Natural killer cell (primary cell): ENCODE measurements around the gene PHACTR3. TPM values are rescaled to one million over a fixed set of nuclear protein-coding genes. Genes with fewer than 3 reads are reported as not detected.

Experiments used
- ATAC-seq, 3 donors: fragments of 150-1000 bp in 2 of 3; fragments of 200-7000 bp in 1 of 3; cut with Tn5 transposase; 1 replicate in 1 of 3; 2 replicates in 2 of 3; pipeline ENCODE4 v1.10.0; 2021; ENCODE audit warnings: mild to moderate bottlenecking in 2 of 3, moderate library complexity in 2 of 3
- DNase-seq, 2 donors: peaks; one replicate each; pipeline versions ENCODE4 v3.0.0 to v3.0.0-alpha.2; 2013 to 2021; ENCODE audit warnings: mixed read lengths in 1 of 2
- H3K27ac ChIP-seq: one replicate; pipeline ENCODE4 v1.5.1; 2013; ENCODE audit warnings: mild to moderate bottlenecking, low read length
- H3K27me3 ChIP-seq: one replicate; pipeline ENCODE4 v1.6.1; 2013; ENCODE audit warnings: low read length; ENCODE audit not compliant: control insufficient read depth, insufficient read depth
- H3K36me3 ChIP-seq: one replicate; pipeline ENCODE4 v1.6.1; 2013; ENCODE audit warnings: low read length; ENCODE audit not compliant: control insufficient read depth, insufficient read depth
- H3K4me1 ChIP-seq: one replicate; pipeline ENCODE4 v1.6.1; 2013; ENCODE audit warnings: low read length; ENCODE audit not compliant: control insufficient read depth, insufficient read depth
- H3K4me3 ChIP-seq: one replicate; pipeline ENCODE4 v1.5.1; 2013; ENCODE audit warnings: low read length
- H3K9me3 ChIP-seq: one replicate; pipeline ENCODE4 v1.6.1; 2013; ENCODE audit warnings: low read length; ENCODE audit not compliant: control insufficient read depth, insufficient read depth
- H3K27ac Mint-ChIP-seq, 2 donors: one replicate each; pipeline ENCODE4 v1.8.0; 2022; ENCODE audit warnings: mild to moderate bottlenecking in 2 of 2, mixed read lengths in 2 of 2, moderate library complexity in 1 of 2
- H3K27me3 Mint-ChIP-seq, 2 donors: one replicate each; pipeline ENCODE4 v1.8.0; 2022; ENCODE audit warnings: low read depth in 2 of 2, mixed read lengths in 2 of 2
- H3K36me3 Mint-ChIP-seq: one replicate; pipeline ENCODE4 v1.8.0; 2022; ENCODE audit warnings: mixed read lengths
- H3K4me1 Mint-ChIP-seq, 2 donors: one replicate each; pipeline ENCODE4 v1.8.0; 2022; ENCODE audit warnings: mixed read lengths in 2 of 2
- H3K4me3 Mint-ChIP-seq: one replicate; pipeline ENCODE4 v1.8.0; 2022; ENCODE audit warnings: mild to moderate bottlenecking, moderate library complexity, mixed read lengths
- H3K9me3 Mint-ChIP-seq, 2 donors: one replicate each; pipeline ENCODE4 v1.8.0; 2022; ENCODE audit warnings: mixed read lengths in 2 of 2
- CTCF ChIP-seq: fragments of 200-600 bp; IDR thresholded peaks from one replicate; pipeline ENCODE4 v1.8.0; 2022; ENCODE audit warnings: antibody characterized with exemption
- WGBS: methylation state at CpG from one replicate; pipeline ENCODE4 v1.1.7; 2013; ENCODE audit warnings: missing lambda C conversion rate; ENCODE audit not compliant: insufficient coverage; 5-methylcytosine and 5-hydroxymethylcytosine counted together
- intact Hi-C: fragments of 100-400 bp; cut with micrococcal nuclease; formaldehyde crosslinking; loops from one replicate; pipeline ENCODE4 v1.14.2; 2022
- total RNA-seq, 4 donors: library from RNA; stranded (reverse); fragments of 120-200 nt in 1 of 4; gene quantifications; one replicate each; pipeline versions ENCODE4 v1.2.3 to v1.2.4, GENCODE V29; 2013 to 2022

PHACTR3 gene
- total RNA-seq, 3 donors from 2014 or later (not counting 1 experiment from before 2014, with no cell fraction given) = not detected

- no peaks in the 10 kb centered on the region for H3K36me3 ChIP-seq
- DNase-seq (no peak), ATAC-seq (no peak)
- Mint-ChIP-seq H3K27me3 (no peaks in the 10 kb centered on the region), H3K4me3 (no peak overlapping the region), H3K4me1 (no peaks in the 10 kb centered on the region), H3K36me3 (no peaks in the 10 kb centered on the region), H3K27ac (no peak overlapping the region), H3K9me3 (no peaks in the 10 kb centered on the region)
- no peaks in the 10 kb centered on the region for H3K27me3 ChIP-seq
- WGBS = no CpG with 5 or more reads among the region's 1 CpG
- no peak for TF ChIP-seq CTCF
- no peak overlapping the region for H3K4me3 ChIP-seq
- intact Hi-C loops = no loop called here
- H3K27ac ChIP-seq = no peak overlapping the region
- no peaks in the 10 kb centered on the region for H3K9me3 ChIP-seq
- no peaks in the 10 kb centered on the region for H3K4me1 ChIP-seq
These were observed 291.6 kb downstream of the PHACTR3 start for GRCh38 chr20:59895908-59896307.
